ENCODE measurements around the gene DACT3.

Gene DACT3, protein sequence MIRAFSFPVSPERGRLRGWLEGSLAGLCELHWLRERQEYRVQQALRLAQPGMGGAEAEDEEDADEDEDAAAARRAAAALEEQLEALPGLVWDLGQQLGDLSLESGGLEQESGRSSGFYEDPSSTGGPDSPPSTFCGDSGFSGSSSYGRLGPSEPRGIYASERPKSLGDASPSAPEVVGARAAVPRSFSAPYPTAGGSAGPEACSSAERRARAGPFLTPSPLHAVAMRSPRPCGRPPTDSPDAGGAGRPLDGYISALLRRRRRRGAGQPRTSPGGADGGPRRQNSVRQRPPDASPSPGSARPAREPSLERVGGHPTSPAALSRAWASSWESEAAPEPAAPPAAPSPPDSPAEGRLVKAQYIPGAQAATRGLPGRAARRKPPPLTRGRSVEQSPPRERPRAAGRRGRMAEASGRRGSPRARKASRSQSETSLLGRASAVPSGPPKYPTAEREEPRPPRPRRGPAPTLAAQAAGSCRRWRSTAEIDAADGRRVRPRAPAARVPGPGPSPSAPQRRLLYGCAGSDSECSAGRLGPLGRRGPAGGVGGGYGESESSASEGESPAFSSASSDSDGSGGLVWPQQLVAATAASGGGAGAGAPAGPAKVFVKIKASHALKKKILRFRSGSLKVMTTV

DNA sequence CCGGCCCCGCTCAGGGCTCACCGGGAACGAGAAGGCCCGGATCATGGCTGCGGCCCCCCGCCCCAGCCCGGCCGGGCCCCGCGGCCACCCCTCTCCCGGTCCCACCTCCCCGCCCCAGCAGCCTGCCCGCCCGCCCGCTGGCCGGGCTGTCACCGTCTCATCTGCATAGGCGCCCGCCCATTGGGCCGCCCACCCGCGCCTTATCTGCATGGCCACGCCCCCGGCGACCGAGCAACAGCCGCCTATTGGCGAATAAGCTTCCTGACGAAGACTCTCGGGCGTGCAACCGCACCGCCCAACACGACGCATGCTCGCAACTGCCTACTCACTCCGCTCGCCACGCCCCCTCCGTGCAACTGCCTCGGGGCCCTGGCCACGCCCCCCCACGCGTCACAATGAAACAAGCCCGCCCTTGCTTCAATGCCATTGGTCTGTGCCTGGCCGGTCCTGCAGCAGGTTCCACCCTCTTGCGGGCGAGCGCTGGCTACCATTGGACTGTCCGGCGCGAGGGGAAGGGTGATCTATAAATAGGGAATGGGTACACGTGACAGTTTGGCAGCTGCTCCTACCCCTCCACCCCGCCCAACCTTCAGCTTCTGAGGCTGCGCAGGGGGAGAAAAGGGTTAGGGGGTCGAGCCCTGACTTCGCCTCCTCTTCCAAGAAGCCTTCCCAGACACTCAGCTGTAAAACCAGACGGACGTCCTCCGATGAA lies at the start of gene DACT3:
DACT3 (minus strand) TSS at position 163 of the 712 bp plus-strand sequence; CDS start at position 45, 118 bp downstream.
- peak; percentile 99 for DNase-seq

DNA sequence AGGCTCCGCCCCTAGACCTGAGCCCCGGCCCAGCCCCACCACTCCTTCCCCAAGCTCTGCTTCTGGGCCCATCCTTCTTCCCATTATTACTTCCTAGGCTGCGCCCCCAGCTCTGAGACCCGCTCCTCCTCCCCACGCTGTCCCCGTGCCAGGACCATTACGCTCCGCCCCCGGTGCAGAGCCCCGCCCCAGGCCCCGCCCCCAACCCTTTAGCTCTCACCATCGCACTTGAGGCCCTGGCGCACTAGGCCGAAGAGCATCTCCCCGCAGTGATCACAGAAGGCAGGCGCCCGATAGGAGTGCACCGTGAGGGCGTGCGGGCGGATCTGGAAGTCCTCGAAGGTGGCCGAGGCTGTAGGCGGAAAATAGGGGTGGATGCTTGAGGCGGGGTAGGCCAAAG lies 49.7 kb upstream of the DACT3 start:
- no peak for DNase-seq

DNA sequence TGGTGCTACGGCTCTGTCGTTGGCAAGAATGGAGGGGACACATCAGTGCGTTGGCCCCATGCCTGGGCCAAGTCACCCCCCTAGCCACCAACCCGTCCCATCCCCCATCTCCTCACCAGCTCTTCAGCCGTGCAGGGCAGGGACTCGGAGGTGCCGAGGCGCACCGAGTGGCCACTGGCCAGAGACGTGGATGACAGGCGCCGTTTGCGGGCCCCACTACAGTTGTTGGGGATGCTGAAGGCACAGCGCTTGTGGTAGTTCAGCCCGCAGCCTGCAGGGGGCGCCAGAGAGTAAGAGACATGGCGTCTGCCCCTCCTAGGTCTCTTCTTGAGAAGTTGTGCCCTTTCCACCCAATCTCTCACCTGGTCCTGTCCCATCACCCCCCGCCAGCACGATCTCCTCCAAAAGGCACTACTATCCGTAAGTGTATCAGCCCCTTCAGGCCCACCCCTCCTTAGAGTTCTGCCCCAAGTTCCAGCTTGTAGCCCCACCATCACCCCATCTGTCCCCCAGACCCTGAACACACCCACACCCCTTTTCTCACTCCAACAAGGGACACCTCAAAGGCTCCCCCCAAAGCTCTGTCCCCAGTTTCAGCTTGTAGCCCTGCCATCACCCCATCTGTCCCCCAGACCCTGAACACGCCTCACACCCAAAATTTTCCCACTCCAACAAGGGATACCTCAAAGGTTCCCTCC lies 43.5 kb upstream of the DACT3 start:
- DNase-seq, result no peak

DNA sequence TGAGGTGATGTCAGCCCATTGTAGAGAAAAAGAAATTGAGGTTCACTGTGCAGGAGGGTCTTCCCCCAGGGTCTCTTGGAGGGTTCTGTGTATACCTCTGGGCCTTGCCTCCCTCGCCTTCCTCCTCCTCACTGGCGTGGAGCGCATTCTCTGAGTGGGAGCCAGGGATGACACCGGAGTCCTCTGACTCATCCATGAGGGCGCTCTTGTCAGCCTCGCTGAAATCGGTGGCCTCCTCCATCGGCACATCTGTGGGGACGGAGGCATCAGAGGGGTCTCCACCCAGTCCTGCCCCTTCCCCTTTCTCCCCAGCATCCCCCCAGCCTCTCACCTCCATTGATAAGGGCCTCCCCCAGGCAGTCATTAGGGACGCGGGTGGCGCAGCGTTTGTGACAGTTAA lies 39.7 kb upstream of the DACT3 start:
- no peak for DNase-seq

DNA sequence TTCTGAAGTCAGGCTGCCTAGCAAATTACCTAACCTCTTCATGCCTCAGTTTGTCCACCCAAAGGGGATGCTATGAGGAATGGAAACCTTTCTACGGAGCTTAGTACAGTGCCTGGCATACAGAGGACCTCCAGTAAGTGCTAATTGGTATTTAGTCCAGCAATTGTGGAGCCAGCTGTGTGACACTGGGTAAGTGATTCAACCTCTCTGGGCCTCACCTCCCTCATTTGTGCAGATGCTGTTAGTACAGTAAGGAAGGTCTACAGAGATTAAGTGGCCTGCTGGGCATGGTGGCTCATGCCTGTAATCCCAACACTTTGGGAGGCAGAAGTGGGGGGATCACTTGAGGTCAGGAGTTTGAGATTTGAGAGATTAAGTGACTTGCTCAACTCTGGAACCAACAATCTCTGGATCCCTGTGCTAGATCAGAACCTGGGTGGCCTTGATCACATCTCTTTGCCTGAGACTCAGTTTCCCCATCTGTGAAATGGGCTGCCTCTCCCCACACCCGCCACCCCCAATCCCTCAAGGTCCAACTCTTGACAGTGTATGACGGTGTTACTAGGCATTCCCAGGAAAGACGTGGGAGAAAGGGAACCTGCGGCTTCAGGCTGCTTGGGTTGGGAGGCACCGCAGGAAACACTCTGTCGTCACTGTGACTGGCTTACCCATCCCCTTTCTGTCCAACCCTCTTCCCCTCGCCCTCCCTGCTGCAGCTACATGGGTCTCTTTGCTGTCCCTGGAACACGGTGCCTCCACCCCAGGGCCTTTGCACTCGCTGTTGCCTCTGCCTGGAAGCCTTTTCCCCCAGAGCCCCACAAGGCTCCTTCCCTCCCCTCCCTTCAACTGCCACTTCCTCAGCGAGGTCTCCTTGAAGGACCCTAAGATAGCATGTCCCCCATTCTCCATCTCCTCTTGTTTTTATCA lies 37.7 kb upstream of the DACT3 start:
- no peak for DNase-seq

DNA sequence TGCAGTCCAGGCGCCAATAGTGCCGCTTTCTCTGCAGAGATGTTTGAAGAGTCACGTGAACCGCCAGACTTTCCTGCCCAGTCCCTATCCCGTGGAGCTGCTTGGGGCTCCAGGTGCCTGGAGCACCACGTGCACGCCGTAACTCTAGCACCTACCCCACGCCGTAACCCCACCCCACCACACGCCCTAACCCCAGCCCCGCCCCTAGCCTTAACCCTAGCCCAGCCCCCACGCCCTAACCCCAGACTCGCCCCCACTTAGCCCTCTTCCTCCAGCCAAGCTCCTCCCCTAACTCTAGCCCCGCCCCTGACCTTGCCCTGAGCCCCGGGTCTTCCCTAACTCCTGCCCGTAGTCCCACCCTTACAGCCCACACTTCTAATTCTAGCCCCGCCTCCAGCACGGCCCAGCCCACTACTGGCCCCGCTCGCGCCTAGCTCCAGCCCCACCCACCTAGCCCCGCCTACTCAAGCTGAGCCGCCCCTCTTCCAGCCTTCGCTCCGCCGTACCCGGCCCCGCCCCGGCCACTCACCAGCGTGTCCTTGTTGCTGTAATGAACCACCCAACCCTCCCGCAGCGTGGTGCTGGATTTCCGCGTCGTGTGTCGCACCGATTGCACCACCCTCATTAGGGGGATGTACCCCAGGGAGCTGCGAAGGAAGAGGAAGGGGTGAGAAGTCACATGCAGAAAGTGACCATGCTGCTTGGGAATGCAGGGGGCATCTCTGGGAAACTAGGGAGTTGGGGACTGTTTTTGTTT lies 36.4 kb upstream of the DACT3 start:
- no peak for DNase-seq

DNA sequence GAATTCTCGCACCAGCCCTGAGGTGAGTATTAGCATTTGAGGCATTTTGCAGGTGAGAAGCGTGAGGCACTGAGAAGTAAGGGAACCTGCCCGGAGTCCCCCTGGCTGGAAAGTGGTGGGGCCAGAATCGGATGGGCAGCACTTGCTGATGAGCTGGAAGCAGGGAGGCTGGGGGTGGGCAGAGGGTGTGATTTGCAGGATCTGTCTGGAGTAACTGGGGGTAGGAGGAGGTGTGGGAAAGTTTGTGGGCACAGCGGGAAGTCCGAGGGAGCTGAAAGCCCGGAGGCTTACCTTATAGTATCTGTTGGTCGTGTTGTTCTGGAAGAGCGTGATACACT lies 35.9 kb upstream of the DACT3 start:
- DNase-seq, result no peak

DNA sequence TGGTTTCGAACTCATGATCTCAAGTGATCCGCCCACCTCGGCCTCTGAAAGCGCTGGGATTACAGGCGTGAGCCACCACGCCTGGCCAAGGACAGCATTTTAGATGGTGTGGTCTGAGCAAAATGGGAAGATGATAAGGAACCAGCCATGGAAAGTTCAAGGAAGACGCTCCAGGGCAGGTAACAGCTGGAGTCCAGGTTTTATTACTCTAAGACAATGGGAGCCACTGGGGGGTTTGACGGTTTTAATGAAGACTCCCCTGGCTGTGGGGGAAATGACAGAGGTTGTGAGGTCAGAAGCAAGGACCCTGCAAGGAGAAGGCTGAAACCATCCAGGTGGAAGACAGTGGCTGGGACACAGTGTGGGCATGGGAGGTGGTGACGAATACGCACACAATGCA lies 35.1 kb upstream of the DACT3 start:
- DNase-seq, result no peak

DNA sequence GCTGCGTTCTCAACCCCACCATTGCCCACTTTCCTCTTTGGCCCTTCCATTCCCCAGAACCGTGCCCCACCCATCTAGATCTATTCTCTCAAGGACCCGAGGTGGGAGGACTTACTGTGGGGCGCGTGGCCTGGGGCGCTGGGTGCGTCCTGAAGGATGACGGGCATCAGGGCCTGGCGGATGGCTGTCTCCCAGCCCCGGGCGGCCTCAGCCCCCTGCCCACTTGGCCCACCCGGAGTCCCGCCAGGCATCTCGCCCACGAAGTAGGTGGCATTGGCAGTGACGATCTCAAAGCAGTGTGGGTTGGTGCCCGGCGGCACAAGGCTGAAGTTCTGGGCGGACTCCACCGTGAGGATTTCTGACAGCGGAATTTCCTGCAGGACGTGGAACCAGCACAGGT lies 32.8 kb upstream of the DACT3 start:
- DNase-seq, result no peak

DNA sequence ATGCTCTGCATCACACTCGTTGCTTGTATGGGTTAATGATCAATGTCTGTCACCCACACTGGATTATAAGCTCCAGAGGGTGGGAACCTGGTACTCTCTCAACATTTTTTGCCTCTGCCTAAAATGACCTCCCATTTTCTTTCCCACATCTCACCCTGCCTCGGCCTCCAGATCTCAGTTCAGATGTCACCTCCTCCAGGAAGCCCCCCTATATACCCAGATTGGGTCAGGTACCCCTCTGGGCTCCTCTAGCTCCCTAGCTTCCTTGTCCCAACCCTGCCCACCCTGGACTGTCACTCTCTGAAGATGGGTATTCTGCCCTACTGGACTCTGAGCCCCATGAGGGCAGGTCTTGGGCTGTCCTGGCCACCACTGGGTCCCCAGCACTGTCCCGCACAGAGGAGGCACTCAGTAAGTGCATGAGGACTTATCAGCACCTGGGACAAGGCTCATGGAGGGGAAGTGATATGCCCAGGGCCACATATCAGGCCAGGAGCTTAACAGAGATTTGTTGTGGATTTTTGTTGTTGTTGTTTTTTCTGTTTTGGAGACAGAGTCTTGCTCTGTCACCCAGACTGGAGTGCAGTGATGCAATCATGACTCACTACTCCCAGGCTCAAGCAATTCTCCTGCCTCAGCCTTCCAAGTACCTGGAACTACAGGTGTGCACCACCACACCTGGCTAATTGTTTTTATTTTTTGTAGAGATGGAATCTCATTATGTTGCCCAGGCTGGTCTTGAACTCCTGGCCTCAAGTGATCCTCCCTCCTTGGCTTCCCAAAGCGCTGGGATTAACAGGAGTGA lies 32.1 kb upstream of the DACT3 start:
- DNase-seq, result no peak

DNA sequence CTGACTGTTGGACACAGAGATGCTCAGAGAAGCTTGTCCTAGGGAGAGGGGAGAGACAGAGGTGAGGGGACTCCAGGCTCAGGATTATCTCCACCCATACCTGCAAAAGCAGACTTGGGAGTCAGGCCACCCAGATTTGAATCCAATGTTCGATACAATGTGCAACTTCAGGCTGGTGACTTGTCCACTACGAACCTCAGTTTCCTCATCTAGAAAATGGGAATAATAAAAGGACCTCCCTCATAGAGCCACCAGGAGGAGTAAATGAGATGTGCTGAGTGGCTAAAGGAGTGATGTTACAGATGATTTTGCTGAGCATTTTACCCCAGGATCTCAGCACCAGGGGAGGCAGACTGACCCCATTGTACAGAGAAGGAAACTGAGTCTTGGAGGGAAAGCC lies 31.0 kb upstream of the DACT3 start:
- DNase-seq, result no peak

DNA sequence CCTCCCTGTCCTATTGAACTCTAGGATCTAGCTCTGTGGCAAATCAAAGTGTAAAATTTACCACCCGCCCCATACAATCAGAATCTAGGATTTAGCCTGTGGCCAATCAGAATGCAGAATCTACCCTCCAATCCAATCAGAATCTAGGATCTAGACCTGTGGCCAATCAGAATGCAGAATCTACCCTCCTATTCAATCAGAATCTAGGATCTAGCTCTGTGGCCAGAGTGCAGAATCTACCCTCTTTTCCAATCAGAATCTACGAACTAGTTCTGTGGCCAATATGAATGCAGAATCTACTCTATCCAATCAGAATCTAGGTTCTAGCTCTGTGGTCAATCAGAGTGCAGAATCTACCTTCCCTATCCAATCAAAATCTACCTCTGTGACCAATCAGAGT lies 30.1 kb upstream of the DACT3 start:
- DNase-seq, result no peak

DNA sequence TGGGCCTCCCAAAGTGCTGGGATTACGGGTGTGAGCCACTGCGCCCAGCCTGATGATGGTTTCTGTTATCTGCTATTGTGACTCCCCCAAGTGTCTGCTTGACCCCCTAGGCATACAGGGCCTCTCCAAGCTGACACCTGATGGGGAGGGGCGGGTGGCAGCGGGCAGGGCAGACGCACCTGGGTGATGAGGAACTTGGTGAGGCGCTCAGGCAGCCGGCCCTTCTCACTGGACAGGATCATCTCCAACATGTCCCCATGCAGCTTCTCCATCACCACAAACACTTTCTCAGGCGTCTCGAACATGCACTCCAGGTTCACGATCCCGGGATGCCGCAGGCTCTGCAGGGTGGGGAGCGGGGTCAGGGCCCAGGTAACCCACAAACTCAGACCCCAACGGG lies 28.4 kb upstream of the DACT3 start:
- no peak for DNase-seq

DNA sequence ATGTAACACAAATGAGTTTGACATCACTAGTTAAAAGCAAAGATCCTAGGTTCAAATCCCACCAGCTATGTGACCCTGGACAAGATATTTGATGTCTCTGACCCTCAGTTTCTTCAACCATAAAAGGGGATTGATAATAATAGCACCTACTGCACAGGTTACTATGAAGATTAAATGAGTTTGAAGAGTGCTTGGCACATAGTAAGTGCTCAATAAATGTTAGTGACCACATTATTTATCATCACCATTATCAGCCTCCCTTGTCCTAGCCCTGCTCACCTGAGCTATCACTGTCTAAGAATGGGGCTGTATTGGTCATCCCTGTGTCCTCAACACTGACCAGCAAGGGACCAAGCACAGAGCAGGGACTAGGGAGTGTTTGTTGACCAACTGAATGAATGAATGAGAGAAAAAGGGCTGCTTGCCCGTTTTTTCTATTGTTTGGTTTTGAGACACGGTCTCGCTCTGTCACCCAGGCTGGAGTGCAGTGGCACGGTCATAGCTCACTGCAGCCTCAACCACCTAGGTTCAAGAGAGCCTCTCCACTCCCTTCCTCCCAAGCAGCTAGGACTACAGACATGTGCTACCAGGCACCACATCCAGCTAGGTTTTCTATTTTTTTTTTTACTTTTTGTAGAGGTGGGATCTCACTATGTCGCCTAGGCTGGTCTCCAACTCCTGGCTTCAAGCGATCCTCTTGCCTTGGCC lies 26.6 kb upstream of the DACT3 start:
- no peak for DNase-seq

DNA sequence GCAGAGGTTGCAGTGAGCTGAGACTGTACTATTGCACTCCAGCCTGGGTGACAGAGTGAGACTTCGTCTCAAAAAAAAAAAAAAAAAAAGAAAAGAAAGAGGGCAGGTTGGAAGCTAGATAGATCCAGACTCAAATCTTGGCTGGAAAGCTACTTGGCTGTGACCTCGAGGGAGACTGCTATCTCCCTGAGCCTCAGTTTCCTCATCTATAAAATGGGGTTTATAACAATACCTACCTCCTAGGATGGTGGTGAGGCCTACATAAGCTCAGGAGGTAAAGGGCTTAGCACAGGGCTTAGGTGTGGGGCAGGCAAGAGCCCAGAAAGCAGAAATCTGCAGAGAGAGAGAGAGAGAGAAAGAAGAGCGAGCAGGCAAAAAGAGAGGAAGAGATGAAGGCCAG lies 24.2 kb upstream of the DACT3 start:
- DNase-seq, result no peak

DNA sequence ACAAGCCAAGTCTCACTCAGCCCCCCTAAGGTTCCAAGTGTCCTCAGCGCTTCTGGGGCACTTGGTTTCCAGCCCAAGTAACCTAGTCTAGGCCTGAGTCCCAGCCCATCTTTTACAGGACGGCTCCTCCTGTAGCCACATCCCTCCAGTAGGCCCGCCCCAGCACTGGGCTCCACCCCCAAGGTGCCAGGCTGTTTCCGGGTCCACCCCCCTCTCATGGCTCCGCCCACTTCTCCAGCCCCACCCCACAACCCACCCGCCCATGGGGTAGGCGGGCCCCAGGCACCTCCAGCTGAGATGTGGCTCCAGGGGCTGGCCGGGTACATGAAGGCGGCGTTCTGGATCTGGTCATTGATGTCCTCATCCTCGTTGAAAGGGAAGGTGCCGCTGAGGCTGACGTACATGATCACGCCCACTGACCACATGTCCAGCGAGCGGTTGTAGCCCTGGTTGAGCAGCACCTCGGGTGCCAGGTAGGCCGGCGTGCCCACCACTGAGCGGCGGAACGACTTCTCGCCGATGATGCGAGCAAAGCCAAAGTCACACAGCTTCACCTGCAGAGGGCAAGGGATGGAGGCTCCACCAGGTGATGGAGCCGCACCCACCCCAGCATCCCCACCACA lies 17.2 kb upstream of the DACT3 start:
- DNase-seq, result no peak

DNA sequence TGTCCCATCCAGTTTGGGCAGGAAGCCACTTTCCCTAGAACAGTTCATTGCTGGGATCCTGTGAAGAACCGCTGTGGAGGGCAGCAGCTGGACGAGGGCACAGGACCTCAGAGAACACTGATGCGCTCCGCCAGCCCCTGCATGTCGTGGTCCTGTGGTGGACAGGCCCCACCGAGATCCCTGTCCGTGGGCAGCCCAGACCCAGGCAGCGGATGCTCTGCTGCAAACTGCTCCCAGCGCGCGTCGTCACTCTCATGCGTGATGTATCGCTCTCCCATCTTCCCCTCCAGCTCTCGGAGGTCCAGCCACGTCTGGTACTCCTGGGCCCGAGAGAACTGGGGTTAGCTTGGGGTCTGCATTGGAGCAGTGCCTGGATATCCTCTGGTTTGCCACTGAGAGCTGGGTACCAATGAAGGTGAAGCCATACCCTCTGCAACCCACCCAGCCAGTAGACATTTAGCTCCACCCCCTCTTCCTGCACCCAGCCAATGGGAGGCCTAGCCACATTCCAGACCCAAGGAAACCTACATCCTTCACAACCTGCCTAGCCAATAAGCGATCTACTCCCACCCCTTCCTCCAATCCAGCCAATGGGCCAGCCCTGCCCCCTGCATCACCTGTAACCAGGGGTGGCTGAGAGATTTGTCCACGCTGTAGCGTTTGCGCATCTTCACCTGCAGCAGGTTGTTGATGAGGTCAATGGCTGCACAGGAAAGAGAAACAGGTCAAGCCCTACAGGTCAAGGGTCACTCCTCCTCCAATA lies 13.6 kb upstream of the DACT3 start:
- no peak for DNase-seq

DNA sequence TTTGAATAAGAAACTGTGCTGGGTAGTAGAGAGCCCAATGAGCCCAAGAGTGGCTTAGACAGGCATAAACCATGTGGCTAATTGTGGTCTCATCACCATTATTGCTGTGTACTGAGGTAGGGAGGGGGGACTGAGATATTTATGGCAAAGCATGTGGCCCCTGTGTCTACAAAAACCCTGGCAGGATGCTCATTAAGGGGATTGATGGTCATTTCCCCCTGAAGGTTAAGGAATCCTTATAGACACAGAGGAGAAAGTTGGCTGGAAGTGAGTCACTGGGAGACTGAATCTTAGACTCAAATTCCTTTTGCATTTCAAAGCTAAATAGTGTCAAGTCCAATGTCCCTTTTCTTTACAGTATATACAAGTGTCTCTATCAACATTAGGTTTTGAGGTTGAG lies 9.8 kb upstream of the DACT3 start:
- no peak for DNase-seq

DNA sequence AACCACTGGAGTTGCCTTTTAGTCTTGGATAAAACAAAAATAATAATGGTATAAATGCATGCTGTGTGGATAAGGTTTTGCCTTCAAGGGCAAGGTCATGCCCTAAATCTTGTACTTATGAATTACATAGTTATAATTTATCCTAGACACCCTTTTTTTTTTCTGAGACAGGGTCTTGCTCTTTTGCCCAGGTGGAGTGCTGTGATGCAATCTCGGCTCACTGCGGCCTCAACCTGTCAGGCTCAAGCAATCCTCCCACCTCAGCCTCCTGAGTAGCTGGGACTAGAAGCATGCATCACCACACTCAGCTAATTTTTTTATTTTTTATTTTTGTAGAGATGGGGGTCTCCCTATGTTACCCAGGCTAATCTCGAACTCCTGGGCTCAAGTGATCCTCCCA lies 7.7 kb upstream of the DACT3 start:
- DNase-seq, result no peak
